ENCODE data around the gene FAM177B.

DNA sequence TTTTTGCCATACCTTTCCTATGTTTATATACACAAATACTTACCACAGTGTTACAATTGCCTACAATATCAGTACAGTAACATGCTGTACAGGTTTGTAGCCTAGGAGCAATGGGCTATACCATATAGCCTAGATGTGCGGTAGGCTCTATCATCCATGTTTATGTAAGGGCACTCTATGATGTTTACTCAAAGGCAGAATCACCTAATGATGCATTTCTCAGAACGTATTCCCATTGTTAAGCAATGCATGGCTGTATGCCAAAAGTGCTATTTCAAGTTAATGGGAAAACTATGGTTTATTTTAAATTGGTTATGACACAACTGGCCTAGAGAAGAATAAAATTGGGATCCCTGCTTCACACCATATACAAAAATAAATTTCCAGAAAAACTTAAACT, 41.0 kb downstream of the FAM177B start:
- TF ChIP-seq CTCF (IDR thresholded peaks at IDR 0.05; ENCODE audit: borderline replicate concordance, extremely low read depth, low read length, poor library complexity, severe bottlenecking) (no peak), EZH2 (IDR thresholded peaks at IDR 0.05; ENCODE audit: borderline replicate concordance, low read depth, low read length, severe bottlenecking) (no peak)
